MM.1S (cell line): ENCODE data around the gene FAM216B.

Experiments used
- DNase-seq: peaks from one replicate; pipeline ENCODE4 v3.0.0-alpha.2; 2015
- H2AFZ ChIP-seq: fragments of 300-600 bp; sonication (generic); 2 replicates; pipeline ENCODE4 v1.6.0; 2016; ENCODE audit warnings: antibody characterized with exemption, low read length
- H3F3A ChIP-seq: fragments of 300-600 bp; sonication (generic); 2 replicates; pipeline ENCODE4 v1.6.1; 2016; ENCODE audit warnings: mild to moderate bottlenecking, antibody characterized with exemption, low read length, moderate library complexity, mixed read lengths; ENCODE audit not compliant: insufficient read depth
- H3K27ac ChIP-seq: fragments of 300-600 bp; sonication (generic); 2 replicates; pipeline ENCODE4 v1.5.1; 2016; ENCODE audit warnings: mild to moderate bottlenecking, low read length
- H3K27me3 ChIP-seq: fragments of 300-600 bp; sonication (generic); replicated peaks from 2 replicates; pipeline ENCODE4 v1.6.0; 2016; ENCODE audit warnings: low read length; ENCODE audit not compliant: insufficient read depth
- H3K36me3 ChIP-seq: fragments of 300-600 bp; sonication (generic); replicated peaks from 2 replicates; pipeline ENCODE4 v1.6.1; 2016; ENCODE audit warnings: mild to moderate bottlenecking, low read length, mixed read lengths; ENCODE audit not compliant: insufficient read depth
- H3K4me1 ChIP-seq: fragments of 300-600 bp; sonication (generic); 2 replicates; pipeline ENCODE4 v1.6.1; 2016; ENCODE audit warnings: low read length, mixed read lengths
- H3K4me2 ChIP-seq: fragments of 300-600 bp; sonication (generic); 2 replicates; pipeline ENCODE4 v1.6.0; 2016; ENCODE audit warnings: low read depth, low read length
- H3K4me3 ChIP-seq: fragments of 300-600 bp; sonication (generic); 2 replicates; pipeline ENCODE4 v1.5.1; 2016; ENCODE audit warnings: low read length, mixed read lengths
- H3K79me2 ChIP-seq: fragments of 300-600 bp; sonication (generic); 2 replicates; pipeline ENCODE4 v1.6.1; 2016; ENCODE audit warnings: mixed run types, low read length, mixed read lengths
- H3K9ac ChIP-seq: fragments of 300-600 bp; sonication (generic); 2 replicates; pipeline ENCODE4 v1.6.1; 2016; ENCODE audit warnings: low read length, mixed read lengths
- H3K9me2 ChIP-seq: fragments of 300-600 bp; sonication (generic); replicated peaks from 2 replicates; pipeline ENCODE4 v1.6.1; 2016; ENCODE audit warnings: mild to moderate bottlenecking, low read length, mixed read lengths; ENCODE audit not compliant: insufficient read depth
- H3K9me3 ChIP-seq: fragments of 300-600 bp; sonication (generic); replicated peaks from 2 replicates; pipeline ENCODE4 v1.6.1; 2016; ENCODE audit warnings: mild to moderate bottlenecking, low read length, mixed read lengths; ENCODE audit not compliant: insufficient read depth
- H4K20me1 ChIP-seq: fragments of 300-600 bp; sonication (generic); 2 replicates; pipeline ENCODE4 v1.6.1; 2016; ENCODE audit warnings: mild to moderate bottlenecking, low read length, moderate library complexity, mixed read lengths; ENCODE audit not compliant: insufficient read depth
- EZH2 ChIP-seq: fragments of 300-600 bp; sonication (generic); optimal IDR thresholded peaks from 2 replicates; pipeline ENCODE3; 2017; ENCODE audit warnings: low read depth, mild to moderate bottlenecking, antibody characterized with exemption, low read length, mixed read lengths
- EZH2phosphoT487 ChIP-seq: fragments of 300-600 bp; sonication (generic); IDR thresholded peaks from 2 replicates; pipeline ENCODE4 v1.6.1; 2018; ENCODE audit warnings: antibody characterized with exemption, low read length
- TF ChIP-seq, protein P1 (sequence below): fragments of 300-600 bp; sonication (generic); IDR thresholded peaks from 2 replicates; pipeline ENCODE4 v1.5.1; 2016; ENCODE audit warnings: antibody characterized with exemption, low read length, mixed read lengths

Gene FAM216B

GRCh38 chr13:42804244-42804874 lies 23.0 kb downstream of the FAM216B start:
- peaks cover 17% of the 10 kb centered on the region; the same call in 1 of the 2 replicates for H3K4me1 ChIP-seq
- H3K36me3 ChIP-seq: no peaks in the 10 kb centered on the region
- H3K9me3 ChIP-seq: no peaks in the 10 kb centered on the region
- no peak overlapping the region for H3K4me3 ChIP-seq
- peak overlapping the region; percentile 32; the same call in 1 of the 2 replicates for H3K4me2 ChIP-seq
- no peak overlapping the region for H3K27ac ChIP-seq
- H3K27me3 ChIP-seq: no peaks in the 10 kb centered on the region; the same call in 1 of the 2 replicates
- H3K9me2 ChIP-seq: no peaks in the 10 kb centered on the region
- TF ChIP-seq, protein P1, sequence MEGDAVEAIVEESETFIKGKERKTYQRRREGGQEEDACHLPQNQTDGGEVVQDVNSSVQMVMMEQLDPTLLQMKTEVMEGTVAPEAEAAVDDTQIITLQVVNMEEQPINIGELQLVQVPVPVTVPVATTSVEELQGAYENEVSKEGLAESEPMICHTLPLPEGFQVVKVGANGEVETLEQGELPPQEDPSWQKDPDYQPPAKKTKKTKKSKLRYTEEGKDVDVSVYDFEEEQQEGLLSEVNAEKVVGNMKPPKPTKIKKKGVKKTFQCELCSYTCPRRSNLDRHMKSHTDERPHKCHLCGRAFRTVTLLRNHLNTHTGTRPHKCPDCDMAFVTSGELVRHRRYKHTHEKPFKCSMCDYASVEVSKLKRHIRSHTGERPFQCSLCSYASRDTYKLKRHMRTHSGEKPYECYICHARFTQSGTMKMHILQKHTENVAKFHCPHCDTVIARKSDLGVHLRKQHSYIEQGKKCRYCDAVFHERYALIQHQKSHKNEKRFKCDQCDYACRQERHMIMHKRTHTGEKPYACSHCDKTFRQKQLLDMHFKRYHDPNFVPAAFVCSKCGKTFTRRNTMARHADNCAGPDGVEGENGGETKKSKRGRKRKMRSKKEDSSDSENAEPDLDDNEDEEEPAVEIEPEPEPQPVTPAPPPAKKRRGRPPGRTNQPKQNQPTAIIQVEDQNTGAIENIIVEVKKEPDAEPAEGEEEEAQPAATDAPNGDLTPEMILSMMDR: no peak
- TF ChIP-seq EZH2 (no peak), EZH2phosphoT487 (no peak)
- no peak overlapping the region for H2AFZ ChIP-seq
- no peak overlapping the region for H3K9ac ChIP-seq
- no peaks in the 10 kb centered on the region for H4K20me1 ChIP-seq
- peak; percentile 56 for DNase-seq
- H3K79me2 ChIP-seq: no peaks in the 10 kb centered on the region
- peaks cover 9% of the 10 kb centered on the region for H3F3A ChIP-seq

- H3K4me1 ChIP-seq: peaks cover 17% of the 10 kb centered on the region; the same call in 1 of the 2 replicates
- no peaks in the 10 kb centered on the region for H3K36me3 ChIP-seq
- no peak overlapping the region for H2AFZ ChIP-seq
- no peak overlapping the region for H3K4me2 ChIP-seq
- no peak overlapping the region for H3K4me3 ChIP-seq
- H3K9me2 ChIP-seq: no peaks in the 10 kb centered on the region
- no peak overlapping the region for H3K27ac ChIP-seq
- no peak for TF ChIP-seq EZH2phosphoT487
- TF ChIP-seq EZH2: no peak
- TF ChIP-seq, protein P1: no peak
- no peaks in the 10 kb centered on the region for H3K79me2 ChIP-seq
- no peaks in the 10 kb centered on the region; the same call in 1 of the 2 replicates for H3K27me3 ChIP-seq
- no peak overlapping the region for H3K9ac ChIP-seq
- no peaks in the 10 kb centered on the region for H3K9me3 ChIP-seq
- H3F3A ChIP-seq: peaks cover 9% of the 10 kb centered on the region
- H4K20me1 ChIP-seq: no peaks in the 10 kb centered on the region
- DNase-seq: no peak
These were observed 25.9 kb downstream of the FAM216B start for GRCh38 chr13:42807241-42807640.

GRCh38 chr13:42807866-42808265 lies 26.5 kb downstream of the FAM216B start:
- Histone ChIP-seq H3K27me3 (no peaks in the 10 kb centered on the region; the same call in 1 of the 2 replicates), H3K9me3 (no peaks in the 10 kb centered on the region), H3K4me2 (no peak overlapping the region), H3K9ac (no peak overlapping the region), H4K20me1 (no peaks in the 10 kb centered on the region), H3K9me2 (no peaks in the 10 kb centered on the region), H3K4me3 (no peak overlapping the region), H3K36me3 (no peaks in the 10 kb centered on the region), H3K27ac (no peak overlapping the region), H3K79me2 (no peaks in the 10 kb centered on the region), H2AFZ (no peak overlapping the region), H3F3A (peaks cover 9% of the 10 kb centered on the region), H3K4me1 (peaks cover 17% of the 10 kb centered on the region; the same call in 1 of the 2 replicates)
- no peak for DNase-seq
- TF ChIP-seq, protein P1: no peak
- TF ChIP-seq EZH2: no peak
- no peak for TF ChIP-seq EZH2phosphoT487
